NCI-H2227 (cell line): ENCODE data around the gene CDC42EP5.
"Not testable (repeated sequence)": the region's sequence is repeated elsewhere in the genome, so short reads cannot be mapped to it uniquely, and the experiment has no call there.

Source experiments
- DNase-seq: peaks from one replicate; lab custom pipeline; 2025; ENCODE audit not compliant: unreplicated experiment; lab: John Stamatoyannopoulos, UW

Gene CDC42EP5, protein sequence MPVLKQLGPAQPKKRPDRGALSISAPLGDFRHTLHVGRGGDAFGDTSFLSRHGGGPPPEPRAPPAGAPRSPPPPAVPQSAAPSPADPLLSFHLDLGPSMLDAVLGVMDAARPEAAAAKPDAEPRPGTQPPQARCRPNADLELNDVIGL

GRCh38 chr19:54473071-54473891, at the start of gene CDC42EP5:
TSS of gene CDC42EP5 (minus strand) at chr19:54473296. CDS start at chr19:54465547, 7,749 bp downstream.
- peak; percentile 51 for DNase-seq

DNA sequence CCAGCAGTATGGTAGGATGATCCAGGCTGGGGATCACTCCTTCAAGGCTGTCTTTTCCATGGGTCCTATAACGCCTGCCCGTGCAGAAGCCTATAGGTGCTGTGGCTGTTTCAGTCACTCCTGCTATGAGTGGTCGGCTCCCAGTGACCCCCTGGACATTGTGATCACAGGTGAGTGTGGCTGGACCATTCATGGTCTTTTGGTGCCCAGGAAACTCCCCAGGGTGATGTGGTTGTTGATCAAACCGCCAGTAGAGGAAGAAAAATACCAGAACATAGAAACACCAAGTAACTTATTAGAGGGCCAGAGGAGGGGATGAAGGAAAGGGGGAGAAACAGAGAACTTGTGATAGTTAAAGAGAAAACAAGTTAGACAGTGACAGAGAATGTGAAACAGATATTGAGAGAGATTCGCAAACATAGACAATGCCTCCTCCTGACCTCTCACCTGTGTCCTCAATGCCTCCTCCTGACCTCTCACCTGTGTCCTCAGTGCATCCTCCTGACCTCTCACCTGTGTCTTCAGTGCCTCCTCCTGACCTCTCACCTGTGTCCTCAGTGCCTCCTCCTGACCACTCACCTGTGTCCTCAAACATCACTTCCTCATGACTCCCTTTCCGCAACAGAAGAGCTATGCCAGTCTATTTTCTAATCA, 48.9 kb upstream of the CDC42EP5 start:
- DNase-seq, result no peak

DNA sequence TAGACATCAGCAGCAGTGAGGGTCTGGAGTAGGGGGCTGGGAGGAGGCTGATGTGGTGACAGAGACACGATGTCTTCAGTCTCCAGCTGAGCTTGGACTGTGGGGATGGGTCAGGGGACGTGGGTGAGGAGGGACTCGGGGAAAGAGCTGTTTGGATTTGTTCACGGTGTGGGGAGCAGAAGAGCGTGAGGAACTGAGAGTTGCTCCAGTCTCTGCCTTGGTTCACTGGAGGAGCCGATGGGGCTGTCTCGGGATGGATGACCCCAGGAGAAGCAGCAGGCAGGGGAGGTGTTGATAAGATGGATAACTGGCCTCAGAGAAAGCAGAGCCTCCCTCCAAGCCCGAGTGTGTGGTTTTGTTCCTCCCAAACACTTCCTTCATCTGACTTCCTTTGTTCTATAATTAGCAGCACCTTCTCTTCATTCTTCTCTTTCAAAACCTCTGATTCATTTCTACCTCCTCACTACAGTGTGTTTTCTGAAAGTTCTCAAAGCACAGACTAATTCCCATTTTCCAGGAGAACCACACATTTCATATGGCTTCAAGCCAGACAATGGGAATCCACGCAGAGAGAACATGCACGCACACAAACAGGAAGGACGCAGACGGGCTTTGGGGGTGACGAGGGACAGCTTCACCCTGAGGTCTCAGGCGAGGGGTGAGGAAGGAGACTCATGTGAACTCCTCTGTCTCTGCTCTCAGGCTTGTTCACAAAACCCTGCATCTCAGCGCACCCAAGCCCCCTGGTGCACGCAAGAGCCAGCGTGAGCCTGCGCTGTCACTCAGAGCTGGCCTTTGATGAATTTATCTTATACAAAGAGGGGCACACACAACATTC, 48.1 kb upstream of the CDC42EP5 start:
- DNase-seq, result no peak

- DNase-seq, result no peak
These were observed 45.7 kb upstream of the CDC42EP5 start for GRCh38 chr19:54518844-54519243.

- no peak for DNase-seq
These were observed 44.4 kb upstream of the CDC42EP5 start for GRCh38 chr19:54517483-54517882.

GRCh38 chr19:54515156-54515555, 42.1 kb upstream of the CDC42EP5 start:
- DNase-seq, result no peak

GRCh38 chr19:54509200-54509940, 36.3 kb upstream of the CDC42EP5 start:
- not testable (repeated sequence) for DNase-seq

- DNase-seq, result not testable (repeated sequence)
These were observed 35.4 kb upstream of the CDC42EP5 start for GRCh38 chr19:54508487-54508886.

DNA sequence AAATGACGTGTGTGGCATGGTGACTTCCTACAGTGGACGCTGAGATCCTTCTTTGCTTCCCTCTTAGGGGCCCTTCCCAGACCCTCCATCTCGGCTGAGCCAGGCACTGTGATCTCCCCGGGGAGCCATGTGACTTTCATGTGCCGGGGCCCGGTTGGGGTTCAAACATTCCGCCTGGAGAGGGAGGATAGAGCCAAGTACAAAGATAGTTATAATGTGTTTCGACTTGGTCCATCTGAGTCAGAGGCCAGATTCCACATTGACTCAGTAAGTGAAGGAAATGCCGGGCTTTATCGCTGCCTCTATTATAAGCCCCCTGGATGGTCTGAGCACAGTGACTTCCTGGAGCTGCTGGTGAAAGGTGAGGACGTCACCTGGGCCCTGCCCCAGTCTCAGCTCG, 34.7 kb upstream of the CDC42EP5 start:
- DNase-seq, result no peak

DNA sequence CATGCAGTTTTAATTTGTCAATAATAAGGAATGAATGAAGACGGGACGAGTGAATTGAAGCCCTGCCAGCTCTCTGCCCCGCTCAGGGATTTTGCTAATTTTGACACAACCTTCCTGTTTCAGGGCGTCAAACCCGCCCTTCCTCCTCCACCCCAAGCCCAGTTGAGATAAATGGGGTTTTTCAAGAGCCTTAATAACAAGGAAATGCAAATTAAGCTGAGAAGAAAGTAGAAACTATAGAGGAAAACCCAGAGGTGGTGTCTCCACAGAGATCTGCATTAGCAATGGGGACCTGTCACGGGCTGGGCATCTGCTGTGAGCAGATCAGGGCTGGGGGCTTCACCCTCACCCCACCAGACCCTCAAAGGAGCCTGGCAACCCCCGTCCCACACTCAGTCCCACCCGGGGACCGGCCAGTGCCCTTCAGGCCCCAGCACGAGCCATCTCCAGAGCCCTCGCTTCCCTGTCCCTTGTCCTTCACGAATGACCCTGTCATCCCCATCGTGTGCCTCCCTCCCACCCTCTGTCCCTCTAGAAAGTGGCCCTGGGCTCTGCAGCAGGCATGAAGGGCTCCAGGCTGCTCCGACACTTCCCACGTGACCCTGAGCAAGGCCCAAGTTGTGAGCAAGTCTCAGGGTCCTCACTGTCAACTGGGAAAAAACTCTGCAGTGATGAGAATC, 34.1 kb upstream of the CDC42EP5 start:
- DNase-seq, result not testable (repeated sequence)

GRCh38 chr19:54506079-54506478, 33.0 kb upstream of the CDC42EP5 start:
- DNase-seq, result no peak

DNA sequence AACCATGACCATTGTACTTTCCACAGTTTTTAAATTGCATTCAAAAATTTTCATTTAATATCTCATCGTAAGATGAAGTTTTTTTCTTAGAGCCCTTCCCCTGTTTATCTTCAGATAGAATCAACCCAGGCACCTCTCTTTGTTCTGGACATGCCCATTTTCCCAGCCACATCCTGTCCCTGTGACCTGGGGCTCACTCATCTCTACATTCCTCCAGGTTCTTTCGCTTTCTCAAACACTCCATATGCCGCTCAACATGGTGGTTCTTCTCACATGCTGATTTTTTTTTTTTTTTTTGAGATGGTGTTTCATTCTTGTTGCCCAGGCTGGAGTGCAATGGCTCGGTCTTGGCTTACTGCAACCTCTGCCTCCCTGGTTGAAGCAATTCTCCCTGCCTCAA, 32.4 kb upstream of the CDC42EP5 start:
- not testable (repeated sequence) for DNase-seq

DNA sequence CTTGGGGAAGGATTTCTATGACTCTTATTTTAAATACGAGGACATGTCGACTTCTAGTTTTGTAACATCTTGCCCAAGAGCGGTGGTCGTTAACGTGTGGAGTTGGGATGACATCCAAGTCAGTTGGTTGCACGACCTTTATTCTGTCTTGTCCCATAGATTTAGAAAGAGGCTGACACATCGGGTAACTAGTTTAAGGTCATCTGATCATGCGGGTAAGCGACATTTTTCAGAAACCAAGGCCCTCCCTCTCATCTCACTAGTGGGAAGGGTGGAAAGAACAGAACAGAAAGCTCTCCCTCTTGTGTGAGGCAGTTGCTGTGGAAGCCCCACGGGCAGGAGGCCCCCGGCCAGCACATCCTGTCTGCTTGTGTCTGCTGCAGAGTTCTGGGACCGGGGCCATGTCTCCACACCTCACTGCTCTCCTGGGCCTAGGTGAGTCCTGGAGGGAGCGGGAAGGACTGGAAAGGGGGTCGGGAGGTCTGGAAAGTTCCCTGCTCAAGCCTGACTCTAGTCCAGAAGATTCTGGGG, 29.5 kb upstream of the CDC42EP5 start, which contains the start of gene LAIR2:
LAIR2 (plus strand) TSS at position 314 of the 531 bp plus-strand sequence; CDS start at position 402, 88 bp downstream.
- no peak for DNase-seq

GRCh38 chr19:54498451-54498772, 25.3 kb upstream of the CDC42EP5 start:
- not testable (repeated sequence) for DNase-seq

GRCh38 chr19:54497747-54498450, 24.8 kb upstream of the CDC42EP5 start:
- not testable (repeated sequence) for DNase-seq

GRCh38 chr19:54495284-54495683, 22.2 kb upstream of the CDC42EP5 start:
- DNase-seq, result not testable (repeated sequence)

- no peak for DNase-seq
These were observed 21.0 kb upstream of the CDC42EP5 start for GRCh38 chr19:54493967-54494585.

DNA sequence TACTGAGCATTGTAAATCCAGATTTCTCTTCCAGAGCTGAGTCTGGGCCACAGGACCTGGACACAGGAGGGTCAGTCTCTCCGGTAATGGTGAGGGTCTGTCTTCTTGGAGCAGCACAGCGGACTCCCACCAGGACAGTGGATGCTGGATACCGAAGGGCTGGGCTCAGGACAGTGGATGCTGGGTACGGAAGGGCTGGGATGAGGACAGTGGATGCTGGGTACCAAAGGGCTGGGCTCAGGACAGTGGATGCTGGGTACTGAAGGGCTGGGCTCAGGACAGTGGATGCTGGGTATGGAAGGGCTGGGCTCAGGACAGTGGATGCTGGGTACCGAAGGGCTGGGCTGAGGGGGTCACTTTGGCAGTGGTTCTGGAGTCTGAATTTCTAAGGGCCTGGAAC, 20.0 kb upstream of the CDC42EP5 start:
- not testable (repeated sequence) for DNase-seq
